WERI-Rb-1 (cell line): Measurements from ENCODE around the gene SECISBP2.

ENCODE experiments used
- DNase-seq: peaks from one replicate; pipeline ENCODE4 v3.0.0-alpha.2; 2020
- H3K27ac ChIP-seq: fragments of 250-450 bp; sonication (Bioruptor Pico); 2 replicates; pipeline ENCODE4 v1.5.1; 2020; ENCODE audit warnings: mild to moderate bottlenecking, moderate library complexity
- H3K27me3 ChIP-seq: fragments of 250-450 bp; sonication (Bioruptor Pico); 2 replicates; pipeline ENCODE4 v1.5.1; 2021; ENCODE audit warnings: mild to moderate bottlenecking, low read depth, moderate library complexity; ENCODE audit not compliant: insufficient read depth, severe bottlenecking
- H3K36me3 ChIP-seq: fragments of 250-450 bp; sonication (Bioruptor Pico); 2 replicates; pipeline ENCODE4 v1.5.1; 2020; ENCODE audit warnings: mild to moderate bottlenecking, moderate library complexity
- H3K4me3 ChIP-seq: 2 replicates; pipeline ENCODE4 v1.5.1; 2011; ENCODE audit warnings: low read depth, mild to moderate bottlenecking, control low read depth, low read length
- H3K9me3 ChIP-seq: fragments of 250-450 bp; sonication (Bioruptor Pico); 2 replicates; pipeline ENCODE4 v1.5.1; 2021; ENCODE audit warnings: mild to moderate bottlenecking, moderate library complexity; ENCODE audit not compliant: severe bottlenecking
- CTCF ChIP-seq: IDR thresholded peaks from 2 replicates; pipeline ENCODE4 v1.5.1; 2011; ENCODE audit warnings: low read depth, mild to moderate bottlenecking, control low read depth, inconsistent platforms, low read length

The SECISBP2 gene

DNA sequence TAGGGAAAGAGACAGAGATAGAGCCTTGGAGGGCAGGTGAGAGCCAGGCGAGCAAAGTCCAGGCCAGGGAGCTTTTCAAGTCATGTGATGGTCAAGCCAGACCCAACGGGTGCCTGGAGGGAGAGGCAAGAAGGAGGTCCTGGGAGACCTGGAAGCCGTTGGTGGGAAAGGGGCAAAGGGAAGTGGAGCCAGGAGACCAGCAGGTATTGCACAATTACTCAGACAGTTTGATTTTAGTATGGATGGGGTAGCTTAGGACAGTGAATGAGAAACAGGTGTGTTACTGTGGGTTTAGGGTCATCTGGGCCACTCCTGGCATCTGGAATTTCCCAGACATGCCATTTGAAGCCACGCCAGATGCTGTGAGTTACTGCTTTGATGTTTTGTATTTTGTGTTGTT lies 5.1 kb downstream of the SECISBP2 start:
- Histone ChIP-seq H3K9me3 (no peaks in the 10 kb centered on the region), H3K36me3 (peaks cover 15% of the 10 kb centered on the region), H3K27me3 (no peaks in the 10 kb centered on the region), H3K4me3 (no peak overlapping the region), H3K27ac (no peak overlapping the region)
- no peak for DNase-seq
- TF ChIP-seq CTCF: no peak

DNA sequence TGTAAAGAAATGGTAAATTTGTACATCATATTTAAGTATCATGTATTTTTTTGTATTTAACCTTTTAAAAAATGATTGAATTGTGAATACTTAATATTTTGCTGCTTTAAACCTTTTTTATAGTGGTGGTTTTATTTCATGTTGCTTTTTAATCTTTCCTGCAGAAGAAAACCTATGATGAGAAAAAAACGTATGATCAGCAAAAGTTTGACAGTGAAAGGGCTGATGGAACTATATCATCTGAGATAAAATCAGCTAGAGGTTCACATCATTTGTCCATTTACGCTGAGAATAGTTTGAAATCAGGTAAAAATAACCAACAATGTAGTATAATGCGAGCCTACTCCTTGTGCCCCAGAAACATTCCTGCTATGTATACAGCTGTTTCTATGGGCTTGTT lies 7.4 kb downstream of the SECISBP2 start:
- Histone ChIP-seq H3K27me3 (no peaks in the 10 kb centered on the region), H3K36me3 (peaks cover 37% of the 10 kb centered on the region)

DNA sequence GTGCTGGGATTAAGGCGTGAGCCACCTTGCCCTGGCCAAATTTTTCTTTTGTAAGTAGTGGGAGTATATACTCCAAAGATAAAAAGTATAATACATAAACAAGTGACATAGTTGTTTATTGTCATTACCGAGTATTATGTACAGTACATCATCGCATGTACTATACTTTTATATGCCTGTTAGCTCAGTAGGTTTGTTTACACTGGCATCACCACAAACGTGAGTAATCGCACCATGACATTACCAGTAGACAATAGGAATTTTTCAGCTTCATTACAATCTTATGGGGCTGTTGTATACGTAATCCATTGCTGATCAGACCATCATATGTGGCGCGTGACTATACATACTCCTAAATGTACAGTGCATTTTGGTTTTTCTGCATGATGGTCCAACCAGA lies 9.8 kb downstream of the SECISBP2 start:
- peaks cover 51% of the 10 kb centered on the region for H3K36me3 ChIP-seq
- TF ChIP-seq CTCF: no peak
- H3K9me3 ChIP-seq: no peaks in the 10 kb centered on the region
- no peaks in the 10 kb centered on the region for H3K27me3 ChIP-seq
- no peak for DNase-seq
- no peak overlapping the region for H3K27ac ChIP-seq
- H3K4me3 ChIP-seq: no peak overlapping the region

More for the DNA sequence above, 7.4 kb downstream of the SECISBP2 start:
- H3K27ac ChIP-seq: no peak overlapping the region
- TF ChIP-seq CTCF: no peak
- no peak for DNase-seq
- no peaks in the 10 kb centered on the region for H3K9me3 ChIP-seq
- no peak overlapping the region for H3K4me3 ChIP-seq

GRCh38 chr9:89329917-89330316 lies 11.6 kb downstream of the SECISBP2 start:
- Histone ChIP-seq H3K27me3 (no peaks in the 10 kb centered on the region), H3K27ac (no peak overlapping the region), H3K9me3 (no peaks in the 10 kb centered on the region), H3K4me3 (no peak overlapping the region), H3K36me3 (peaks cover 68% of the 10 kb centered on the region)
- no peak for TF ChIP-seq CTCF
- DNase-seq: no peak

DNA sequence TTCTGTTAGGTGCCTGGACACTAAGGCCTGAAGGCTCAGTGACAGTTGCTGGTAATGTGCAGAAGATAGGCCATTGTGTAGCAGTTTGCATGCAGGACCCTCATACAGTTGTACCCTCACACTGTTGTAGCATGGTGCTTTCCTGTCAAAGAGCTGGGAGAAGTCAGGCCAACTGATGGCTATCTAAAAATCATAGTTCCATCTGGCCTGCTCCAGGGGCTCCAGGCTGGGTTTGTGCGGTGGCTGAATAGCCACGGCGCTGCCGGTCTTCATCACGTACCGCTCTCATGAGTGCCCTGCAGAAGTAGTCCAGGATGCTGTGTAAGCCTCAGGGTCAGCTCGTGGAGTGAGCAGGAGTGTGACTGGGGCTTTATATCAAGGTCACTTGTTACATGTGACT lies 12.2 kb downstream of the SECISBP2 start:
- H3K27me3 ChIP-seq: no peaks in the 10 kb centered on the region
- no peak for TF ChIP-seq CTCF
- peaks cover 74% of the 10 kb centered on the region for H3K36me3 ChIP-seq
- H3K27ac ChIP-seq: no peak overlapping the region
- DNase-seq: no peak
- no peak overlapping the region for H3K4me3 ChIP-seq
- H3K9me3 ChIP-seq: no peaks in the 10 kb centered on the region

DNA sequence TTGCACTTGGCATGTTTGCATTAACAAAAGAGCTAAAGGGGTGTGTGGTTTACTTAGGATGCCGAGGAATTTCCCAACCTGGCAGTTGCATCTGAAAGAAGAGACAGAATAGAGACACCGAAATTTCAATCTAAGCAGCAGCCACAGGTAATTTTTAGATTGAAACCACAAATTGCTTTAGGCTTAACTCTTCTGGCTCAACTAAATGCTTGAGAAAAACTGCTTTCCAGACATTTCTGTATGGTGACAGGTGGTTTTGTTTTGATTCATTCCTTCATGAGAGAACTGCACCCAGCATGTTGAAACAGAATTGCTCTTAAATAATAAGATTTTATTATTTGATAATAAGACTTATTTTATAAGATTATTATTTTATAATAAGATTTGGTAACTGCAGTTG lies 21.5 kb downstream of the SECISBP2 start:
- Histone ChIP-seq H3K9me3 (no peaks in the 10 kb centered on the region), H3K27me3 (no peaks in the 10 kb centered on the region), H3K36me3 (peaks cover 67% of the 10 kb centered on the region), H3K27ac (no peak overlapping the region), H3K4me3 (no peak overlapping the region)
- TF ChIP-seq CTCF: no peak
- no peak for DNase-seq
